ENCODE data around the gene TBCE. TPM values are rescaled to one million over a fixed set of nuclear protein-coding genes. Genes with fewer than 3 reads are reported as not detected.

TBCE gene
- total RNA-seq, 1 donor from 2014 or later = 28.3 TPM

DNA sequence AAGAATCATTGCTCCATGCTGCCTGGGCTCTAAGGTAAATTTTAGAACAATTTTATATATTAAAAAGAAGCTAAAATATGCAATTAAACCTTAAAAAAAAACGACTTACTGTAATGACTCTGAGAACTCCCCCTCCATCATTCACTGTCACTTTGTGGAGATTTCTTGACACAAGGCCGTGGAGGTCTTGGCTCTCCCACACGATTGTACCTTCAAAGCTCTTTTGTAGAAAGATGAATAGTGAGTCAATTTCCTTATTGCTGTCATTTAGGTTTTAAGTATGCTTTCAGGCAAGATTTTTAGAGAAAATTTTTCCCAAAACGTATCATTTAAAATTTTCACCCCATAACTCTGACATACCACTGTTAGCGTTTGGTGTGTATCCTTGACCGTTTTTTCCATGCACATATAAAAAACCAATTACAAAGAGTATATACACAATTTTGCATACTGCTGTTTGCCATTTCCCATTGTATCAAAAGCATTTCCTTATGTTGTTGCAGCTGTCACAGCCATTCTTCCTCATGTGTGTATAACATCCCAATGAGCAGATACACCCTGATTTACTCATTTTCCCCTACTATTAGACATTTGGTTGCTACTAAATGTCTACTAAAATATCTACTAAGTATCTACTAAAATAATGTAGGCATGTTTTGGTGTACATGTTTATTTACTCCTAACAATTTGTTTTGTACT, 103.7 kb downstream of the TBCE start:
- no peaks in the 10 kb centered on the region for H3K9me3 ChIP-seq (ENCODE audit: insufficient read depth, low read depth, low read length)
- Mint-ChIP-seq H3K27me3 (ENCODE audit: low read depth, unreplicated experiment) (no peaks in the 10 kb centered on the region), H3K36me3 (ENCODE audit: low read depth, unreplicated experiment) (peaks cover 5% of the 10 kb centered on the region), H3K9me3 (ENCODE audit: unreplicated experiment) (no peaks in the 10 kb centered on the region), H3K27ac (ENCODE audit: unreplicated experiment) (no peak overlapping the region), H3K4me3 (ENCODE audit: unreplicated experiment) (no peak overlapping the region), H3K4me1 (ENCODE audit: low read depth, unreplicated experiment) (peaks cover 6% of the 10 kb centered on the region)
- no peak overlapping the region for H2AFZ ChIP-seq (ENCODE audit: low read depth, low read length)
- no peak overlapping the region for H3K4me3 ChIP-seq (ENCODE audit: insufficient read depth, low read depth, low read length)
- H3K36me3 ChIP-seq (ENCODE audit: insufficient read depth, low read length) = peaks cover 4% of the 10 kb centered on the region
- no peak overlapping the region for H3K4me2 ChIP-seq (ENCODE audit: low read length)
- no peak for TF ChIP-seq EZH2 (IDR thresholded peaks at IDR 0.05; ENCODE audit: insufficient read depth, low read length)
- TF ChIP-seq, protein P1, sequence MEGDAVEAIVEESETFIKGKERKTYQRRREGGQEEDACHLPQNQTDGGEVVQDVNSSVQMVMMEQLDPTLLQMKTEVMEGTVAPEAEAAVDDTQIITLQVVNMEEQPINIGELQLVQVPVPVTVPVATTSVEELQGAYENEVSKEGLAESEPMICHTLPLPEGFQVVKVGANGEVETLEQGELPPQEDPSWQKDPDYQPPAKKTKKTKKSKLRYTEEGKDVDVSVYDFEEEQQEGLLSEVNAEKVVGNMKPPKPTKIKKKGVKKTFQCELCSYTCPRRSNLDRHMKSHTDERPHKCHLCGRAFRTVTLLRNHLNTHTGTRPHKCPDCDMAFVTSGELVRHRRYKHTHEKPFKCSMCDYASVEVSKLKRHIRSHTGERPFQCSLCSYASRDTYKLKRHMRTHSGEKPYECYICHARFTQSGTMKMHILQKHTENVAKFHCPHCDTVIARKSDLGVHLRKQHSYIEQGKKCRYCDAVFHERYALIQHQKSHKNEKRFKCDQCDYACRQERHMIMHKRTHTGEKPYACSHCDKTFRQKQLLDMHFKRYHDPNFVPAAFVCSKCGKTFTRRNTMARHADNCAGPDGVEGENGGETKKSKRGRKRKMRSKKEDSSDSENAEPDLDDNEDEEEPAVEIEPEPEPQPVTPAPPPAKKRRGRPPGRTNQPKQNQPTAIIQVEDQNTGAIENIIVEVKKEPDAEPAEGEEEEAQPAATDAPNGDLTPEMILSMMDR (IDR thresholded peaks at IDR 0.05; ENCODE audit: insufficient read depth, low read depth, low read length) = no peak
- H3K9ac ChIP-seq (ENCODE audit: low read length) = no peak overlapping the region
- H3K79me2 ChIP-seq (ENCODE audit: insufficient read depth, low read length) = no peaks in the 10 kb centered on the region
- peaks cover 11% of the 10 kb centered on the region for H3K4me1 ChIP-seq (ENCODE audit: insufficient read depth, low read length)
- DNase-seq (ENCODE audit: low read depth) = no peak
- H3K27ac ChIP-seq (ENCODE audit: low read depth, low read length) = no peak overlapping the region
- no peaks in the 10 kb centered on the region for H4K20me1 ChIP-seq (ENCODE audit: insufficient read depth, low read length)
- H3K27me3 ChIP-seq (ENCODE audit: insufficient read depth, low read length) = no peaks in the 10 kb centered on the region
- no peak for FAIRE-seq

DNA sequence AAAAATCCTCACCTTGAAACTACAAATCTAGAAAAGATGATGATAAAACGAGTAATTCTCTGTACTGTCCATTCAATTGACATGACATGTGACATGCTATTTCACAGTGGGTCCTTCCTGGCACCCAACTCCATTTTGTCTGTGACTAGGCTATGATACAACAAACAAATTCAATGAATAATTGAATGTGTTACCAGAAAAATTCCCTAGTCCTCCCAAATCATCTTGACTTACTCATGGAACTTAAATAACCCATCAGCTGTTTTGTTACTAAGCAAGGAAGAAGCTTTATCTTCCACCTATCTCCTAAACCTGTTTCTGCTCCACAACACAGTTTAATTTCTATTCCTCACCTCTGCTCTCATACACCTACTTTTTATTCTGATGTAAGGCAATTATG, 106.6 kb downstream of the TBCE start:
- Mint-ChIP-seq H3K9me3 (ENCODE audit: unreplicated experiment) (no peaks in the 10 kb centered on the region), H3K27me3 (ENCODE audit: low read depth, unreplicated experiment) (no peaks in the 10 kb centered on the region), H3K4me3 (ENCODE audit: unreplicated experiment) (no peak overlapping the region), H3K4me1 (ENCODE audit: low read depth, unreplicated experiment) (peaks cover 5% of the 10 kb centered on the region), H3K36me3 (ENCODE audit: low read depth, unreplicated experiment) (peaks cover 6% of the 10 kb centered on the region), H3K27ac (ENCODE audit: unreplicated experiment) (no peak overlapping the region)
- no peaks in the 10 kb centered on the region for H3K9me3 ChIP-seq (ENCODE audit: insufficient read depth, low read depth, low read length)
- H4K20me1 ChIP-seq (ENCODE audit: insufficient read depth, low read length) = no peaks in the 10 kb centered on the region
- H3K9ac ChIP-seq (ENCODE audit: low read length) = no peak overlapping the region
- H2AFZ ChIP-seq (ENCODE audit: low read depth, low read length) = no peak overlapping the region
- H3K79me2 ChIP-seq (ENCODE audit: insufficient read depth, low read length) = no peaks in the 10 kb centered on the region
- FAIRE-seq = no peak
- no peak overlapping the region for H3K4me2 ChIP-seq (ENCODE audit: low read length)
- H3K4me1 ChIP-seq (ENCODE audit: insufficient read depth, low read length) = peaks cover 8% of the 10 kb centered on the region
- H3K36me3 ChIP-seq (ENCODE audit: insufficient read depth, low read length) = peaks cover 11% of the 10 kb centered on the region
- H3K27ac ChIP-seq (ENCODE audit: low read depth, low read length) = no peak overlapping the region
- no peaks in the 10 kb centered on the region for H3K27me3 ChIP-seq (ENCODE audit: insufficient read depth, low read length)
- no peak for DNase-seq (ENCODE audit: low read depth)
- TF ChIP-seq, protein P1 (IDR thresholded peaks at IDR 0.05; ENCODE audit: insufficient read depth, low read depth, low read length) = no peak
- TF ChIP-seq EZH2 (IDR thresholded peaks at IDR 0.05; ENCODE audit: insufficient read depth, low read length) = no peak
- H3K4me3 ChIP-seq (ENCODE audit: insufficient read depth, low read depth, low read length) = no peak overlapping the region

DNA sequence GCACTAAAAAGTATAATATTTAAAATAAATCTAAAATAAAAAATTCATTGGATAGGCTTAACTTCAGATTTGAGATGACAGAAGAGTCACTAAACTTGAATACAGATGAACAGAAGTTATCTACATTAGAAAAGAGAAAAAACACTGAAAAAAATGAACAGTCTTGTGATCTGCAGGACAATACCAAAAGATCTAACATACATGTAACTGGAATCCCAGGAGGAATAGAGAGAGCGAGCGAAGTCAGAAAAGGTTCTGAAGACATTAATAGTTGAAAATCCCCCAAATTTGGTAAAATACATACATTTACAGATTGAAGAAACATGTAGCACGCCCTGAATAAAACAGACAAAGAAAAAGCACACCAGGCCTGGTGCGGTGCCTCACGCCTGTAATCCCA, 115.9 kb downstream of the TBCE start:
- H3K4me3 Mint-ChIP-seq (ENCODE audit: unreplicated experiment) = no peak overlapping the region
- Histone ChIP-seq H4K20me1 (ENCODE audit: insufficient read depth, low read length) (no peaks in the 10 kb centered on the region), H3K27ac (ENCODE audit: low read depth, low read length) (no peak overlapping the region), H3K79me2 (ENCODE audit: insufficient read depth, low read length) (no peaks in the 10 kb centered on the region), H3K9ac (ENCODE audit: low read length) (no peak overlapping the region), H2AFZ (ENCODE audit: low read depth, low read length) (no peak overlapping the region), H3K9me3 (ENCODE audit: insufficient read depth, low read depth, low read length) (no peaks in the 10 kb centered on the region), H3K27me3 (ENCODE audit: insufficient read depth, low read length) (no peaks in the 10 kb centered on the region), H3K36me3 (ENCODE audit: insufficient read depth, low read length) (peaks cover 27% of the 10 kb centered on the region), H3K4me3 (ENCODE audit: insufficient read depth, low read depth, low read length) (no peak overlapping the region), H3K4me2 (ENCODE audit: low read length) (no peak overlapping the region), H3K4me1 (ENCODE audit: insufficient read depth, low read length) (no peaks in the 10 kb centered on the region)
- TF ChIP-seq, protein P1 (IDR thresholded peaks at IDR 0.05; ENCODE audit: insufficient read depth, low read depth, low read length) = no peak
- no peak for TF ChIP-seq EZH2 (IDR thresholded peaks at IDR 0.05; ENCODE audit: insufficient read depth, low read length)
- H3K27me3 Mint-ChIP-seq (ENCODE audit: low read depth, unreplicated experiment) = no peaks in the 10 kb centered on the region
- H3K36me3 Mint-ChIP-seq (ENCODE audit: low read depth, unreplicated experiment) = peaks cover 13% of the 10 kb centered on the region
- no peak overlapping the region for H3K27ac Mint-ChIP-seq (ENCODE audit: unreplicated experiment)
- H3K9me3 Mint-ChIP-seq (ENCODE audit: unreplicated experiment) = no peaks in the 10 kb centered on the region
- FAIRE-seq (no peak), DNase-seq (ENCODE audit: low read depth) (no peak)
- H3K4me1 Mint-ChIP-seq (ENCODE audit: low read depth, unreplicated experiment) = no peaks in the 10 kb centered on the region

Data from astrocyte (in vitro differentiated cells and primary cell).